Activated CD8-positive, alpha-beta T cell treated with anti-CD3 and anti-CD28 coated beads for 36 hours (primary cell): ENCODE results near the gene SP6. TPM values are rescaled to one million over a fixed set of nuclear protein-coding genes. Genes with fewer than 3 reads are reported as not detected.

Experiments
- ATAC-seq: fragments of 200-7000 bp; cut with Tn5 transposase; one replicate; pipeline ENCODE4 v1.10.0; 2021; ENCODE audit warnings: mild to moderate bottlenecking, moderate library complexity
- CTCF ChIA-PET: fragments of 350-600 bp; sonication (Branson Sonifier 250); formaldehyde crosslinking; loops from one replicate; lab custom pipeline; 2021; ENCODE audit warnings: antibody characterized with exemption; lab: Charles Lee
- POLR2A ChIA-PET: fragments of 350-600 bp; sonication (Branson Sonifier 250); formaldehyde crosslinking; loops from one replicate; lab custom pipeline; 2021; ENCODE audit warnings: antibody characterized with exemption; lab: Charles Lee
- DNase-seq: peaks from one replicate; pipeline ENCODE4 v3.0.0-alpha.2; 2020
- H3K27ac Mint-ChIP-seq: one replicate; pipeline ENCODE4 v1.8.0; 2021; ENCODE audit warnings: mild to moderate bottlenecking, mixed read lengths
- H3K27me3 Mint-ChIP-seq: one replicate; pipeline ENCODE4 v1.8.0; 2021; ENCODE audit warnings: mixed read lengths
- H3K36me3 Mint-ChIP-seq: one replicate; pipeline ENCODE4 v1.8.0; 2021; ENCODE audit warnings: low read depth, mixed read lengths
- H3K4me1 Mint-ChIP-seq: one replicate; pipeline ENCODE4 v1.8.0; 2021; ENCODE audit warnings: low read depth, mixed read lengths
- H3K4me3 Mint-ChIP-seq: one replicate; pipeline ENCODE4 v1.8.0; 2021; ENCODE audit warnings: mild to moderate bottlenecking, moderate library complexity, mixed read lengths
- H3K9me3 Mint-ChIP-seq: one replicate; pipeline ENCODE4 v1.8.0; 2021; ENCODE audit warnings: mixed read lengths
- CTCF ChIP-seq: fragments of 200-600 bp; IDR thresholded peaks from one replicate; pipeline ENCODE4 v1.8.0; 2022; ENCODE audit warnings: antibody characterized with exemption, mild to moderate bottlenecking
- intact Hi-C: fragments of 100-400 bp; cut with micrococcal nuclease; formaldehyde crosslinking; loops from one replicate; pipeline ENCODE4 v1.10.0; 2022
- total RNA-seq, 2 experiments: library from RNA; stranded (reverse); gene quantifications; one replicate each; pipeline ENCODE4 v1.2.3, GENCODE V29; 2021

SP6 gene
- total RNA-seq, 2 experiments from 2014 or later, result 0.13 to 0.18 TPM

GRCh38 chr17:47864791-47865216 is 13.8 kb upstream of the SP6 start:
- H3K9me3 Mint-ChIP-seq, result no peaks in the 10 kb centered on the region
- ChIA-PET POLR2A (no interaction called here), CTCF (interaction anchor here (1.2 to 1.7 kb wide), 4 partner anchors 17 to 25 kb away, joined by 3 to 6 read pairs (median 5); partner anchors contain the start of gene SCRN2)
- no peak for DNase-seq
- no peak for ATAC-seq
- no peak overlapping the region for H3K4me3 Mint-ChIP-seq
- no peaks in the 10 kb centered on the region for H3K36me3 Mint-ChIP-seq
- intact Hi-C loops, result no loop called here
- peaks cover 10% of the 10 kb centered on the region for H3K27me3 Mint-ChIP-seq
- peaks cover 12% of the 10 kb centered on the region for H3K4me1 Mint-ChIP-seq
- TF ChIP-seq CTCF, result no peak
- no peak overlapping the region for H3K27ac Mint-ChIP-seq

GRCh38 chr17:47862621-47863440 is 11.9 kb upstream of the SP6 start:
- DNase-seq (no peak), ATAC-seq (no peak)
- H3K36me3 Mint-ChIP-seq, result no peaks in the 10 kb centered on the region
- peaks cover 12% of the 10 kb centered on the region for H3K4me1 Mint-ChIP-seq
- no peaks in the 10 kb centered on the region for H3K9me3 Mint-ChIP-seq
- intact Hi-C loops, result no loop called here
- POLR2A ChIA-PET, result interaction anchor here (1.2 kb wide), 1 partner anchor 20 kb away, joined by 3 read pairs; no protein-coding TSS in a partner anchor
- no peak overlapping the region for H3K27ac Mint-ChIP-seq
- TF ChIP-seq CTCF, result no peak
- no peak overlapping the region for H3K4me3 Mint-ChIP-seq
- CTCF ChIA-PET, result interaction anchor here (1.3 to 4.9 kb wide), 2 partner anchors 21 to 22 kb away, joined by 3 to 20 read pairs; partner anchors contain the start of gene SCRN2
- peaks cover 13% of the 10 kb centered on the region for H3K27me3 Mint-ChIP-seq

- POLR2A ChIA-PET, result interaction anchor here (0.7 to 1.3 kb wide), 4 partner anchors 12 to 31 kb away, joined by 3 to 4 read pairs (median 3); no protein-coding TSS in a partner anchor
- intact Hi-C loops, result no loop called here
- Mint-ChIP-seq H3K27ac (no peak overlapping the region), H3K4me3 (no peak overlapping the region), H3K4me1 (peaks cover 12% of the 10 kb centered on the region), H3K27me3 (peaks cover 20% of the 10 kb centered on the region), H3K9me3 (no peaks in the 10 kb centered on the region), H3K36me3 (no peaks in the 10 kb centered on the region)
- DNase-seq (no peak), ATAC-seq (no peak)
- CTCF ChIA-PET, result interaction anchor here (2.2 to 4.9 kb wide), 3 partner anchors 13 to 29 kb away, joined by 10 to 20 read pairs (median 11); partner anchors contain the start of gene SCRN2
- TF ChIP-seq CTCF, result no peak
These were observed 9.4 kb upstream of the SP6 start for GRCh38 chr17:47860386-47860785.

- ATAC-seq (no peak), DNase-seq (no peak)
- TF ChIP-seq CTCF, result no peak
- no peaks in the 10 kb centered on the region for H3K9me3 Mint-ChIP-seq
- H3K27me3 Mint-ChIP-seq, result peaks cover 42% of the 10 kb centered on the region
- intact Hi-C loops, result no loop called here
- CTCF ChIA-PET, result interaction anchor here (1.3 to 4.9 kb wide), 3 partner anchors 11 to 32 kb away, joined by 6 to 24 read pairs (median 20); partner anchors contain the start of gene SCRN2
- POLR2A ChIA-PET, result interaction anchor here (0.6 kb wide), 1 partner anchor 14 kb away, joined by 3 read pairs; no protein-coding TSS in a partner anchor
- H3K4me3 Mint-ChIP-seq, result no peak overlapping the region
- H3K36me3 Mint-ChIP-seq, result no peaks in the 10 kb centered on the region
- peaks cover 8% of the 10 kb centered on the region for H3K4me1 Mint-ChIP-seq
- no peak overlapping the region for H3K27ac Mint-ChIP-seq
These were observed 6.8 kb upstream of the SP6 start for GRCh38 chr17:47857551-47858455.
